DMS153 treated with DMSO at 0.1 percent for 48 hours (cell line): Measurements from ENCODE around the gene SH3GL1.

Source experiments
- DNase-seq: peaks from one replicate; lab custom pipeline; 2025; ENCODE audit not compliant: unreplicated experiment; lab: John Stamatoyannopoulos, UW

The SH3GL1 gene

DNA sequence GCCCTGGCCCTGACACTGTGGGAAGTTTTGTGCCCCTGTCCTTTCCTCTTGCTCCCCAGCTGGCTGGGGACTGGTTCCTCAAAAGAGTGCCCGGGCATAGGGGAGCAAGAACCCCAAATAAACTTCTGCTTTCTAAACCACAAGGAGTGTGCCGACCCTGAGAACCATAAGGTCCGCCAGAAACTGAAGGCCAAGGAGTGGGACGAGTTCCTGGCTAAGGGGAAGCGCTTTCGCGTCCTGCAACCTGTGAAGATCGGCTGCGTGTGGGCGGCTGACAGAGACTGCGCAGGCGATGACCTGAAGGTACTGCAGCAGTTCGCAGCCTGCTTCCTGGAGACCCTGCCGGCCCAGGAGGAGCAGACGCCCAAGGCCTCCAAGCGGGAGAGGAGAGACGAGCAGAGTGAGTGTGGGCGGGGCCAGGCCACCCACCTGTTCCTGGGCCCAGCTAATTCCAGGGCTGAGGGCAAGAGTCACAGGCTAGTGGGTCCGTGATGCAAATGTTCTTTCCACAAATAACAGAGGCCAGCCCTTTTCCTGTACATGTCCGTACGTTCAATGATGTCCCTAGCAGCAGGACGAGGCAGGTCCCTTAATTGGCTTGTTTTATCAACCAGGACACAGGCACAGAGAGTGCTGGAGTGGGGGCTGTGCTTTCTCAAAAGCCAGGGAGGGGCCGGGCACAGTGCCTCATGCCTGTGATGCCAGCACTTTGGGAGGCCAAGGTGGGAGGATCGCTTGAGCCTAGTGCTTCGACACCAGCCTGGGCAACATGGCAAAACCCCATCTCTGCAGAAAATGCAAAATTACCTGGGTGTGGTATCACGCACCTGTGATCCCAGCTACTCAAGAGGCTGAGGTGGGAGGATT is 31.7 kb upstream of the SH3GL1 start:
- DNase-seq, result no peak

- DNase-seq, result no peak
These were observed 30.9 kb upstream of the SH3GL1 start for GRCh38 chr19:4431296-4431695.

- no peak for DNase-seq
These were observed 30.4 kb upstream of the SH3GL1 start for GRCh38 chr19:4430760-4431159.

DNA sequence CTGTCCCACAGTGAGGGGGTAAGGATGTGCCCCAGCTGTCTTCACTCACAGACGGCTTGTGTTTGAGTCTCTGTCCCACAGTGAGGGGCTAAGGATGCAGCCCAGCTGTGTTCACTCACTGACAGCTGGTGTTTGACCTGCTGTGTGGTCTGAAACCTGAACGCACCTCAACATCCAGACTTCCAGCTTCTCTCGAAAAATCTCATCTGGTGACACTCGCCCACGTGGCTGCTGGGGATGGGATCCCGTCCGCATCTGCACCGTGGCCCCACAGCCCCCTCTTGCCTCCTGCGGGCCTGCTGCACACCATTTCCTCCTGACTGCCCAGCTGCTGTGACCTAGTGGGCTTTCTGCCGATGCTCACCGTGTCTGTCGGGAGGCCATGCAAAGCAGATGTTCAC is 29.4 kb upstream of the SH3GL1 start:
- no peak for DNase-seq

- no peak for DNase-seq
These were observed 28.9 kb upstream of the SH3GL1 start for GRCh38 chr19:4429256-4429655.

- DNase-seq, result no peak
These were observed 28.1 kb upstream of the SH3GL1 start for GRCh38 chr19:4428326-4428975.

- no peak for DNase-seq
These were observed 25.2 kb upstream of the SH3GL1 start for GRCh38 chr19:4425537-4425936.

DNA sequence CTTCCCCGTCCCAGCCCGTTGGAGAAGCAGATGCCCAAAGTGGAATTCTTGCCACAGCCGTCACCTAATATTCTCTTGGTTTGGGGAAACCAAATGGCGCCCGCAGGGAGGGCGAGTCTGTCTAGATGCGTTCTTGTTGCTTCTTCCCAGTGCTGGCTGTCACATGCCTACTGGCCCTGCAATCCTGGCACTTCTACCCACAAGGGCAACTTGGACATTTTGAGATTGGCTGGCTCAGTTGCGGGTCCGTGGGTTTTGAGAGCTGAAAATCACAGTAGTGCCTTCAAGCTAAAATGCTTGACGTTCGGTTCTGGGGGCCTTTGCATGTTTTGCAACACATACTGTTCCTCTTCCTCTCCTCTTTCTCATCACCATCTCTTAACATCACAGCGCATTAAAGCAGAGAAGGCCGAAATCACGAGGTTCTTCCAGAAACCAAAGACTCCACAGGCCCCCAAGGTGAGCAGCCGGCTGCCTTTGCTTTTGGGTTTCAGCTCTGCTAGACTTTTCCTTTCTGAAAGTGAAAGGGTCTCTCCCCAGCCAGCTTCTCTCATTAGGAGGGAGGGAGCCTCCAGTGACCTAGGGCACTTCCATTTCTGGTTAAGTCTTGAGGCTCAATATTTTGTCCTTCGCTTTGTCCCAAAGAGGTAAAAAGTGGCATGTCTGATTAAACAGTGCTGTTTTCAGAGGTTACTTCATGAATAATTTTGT is 23.2 kb upstream of the SH3GL1 start:
- DNase-seq, result no peak

DNA sequence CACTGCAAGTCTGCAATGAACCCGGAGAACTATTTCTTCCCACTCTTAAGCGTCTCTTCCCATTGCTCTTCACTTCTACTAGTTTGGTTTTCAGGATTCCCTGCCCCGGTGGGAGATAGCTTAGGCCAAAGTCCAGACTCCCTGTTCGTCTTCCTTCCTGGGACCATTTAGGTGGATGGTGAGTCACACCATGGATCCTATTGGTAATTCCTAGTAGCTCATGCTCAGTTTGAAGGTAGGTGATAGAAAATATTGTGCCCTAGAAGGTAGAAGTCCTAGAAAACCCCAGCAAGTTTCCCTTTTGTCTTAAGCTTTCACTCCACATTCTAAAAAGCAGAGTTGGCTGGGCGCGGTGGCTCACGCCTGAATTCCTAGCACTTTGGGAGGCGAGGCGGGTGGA is 15.9 kb upstream of the SH3GL1 start:
- no peak for DNase-seq

DNA sequence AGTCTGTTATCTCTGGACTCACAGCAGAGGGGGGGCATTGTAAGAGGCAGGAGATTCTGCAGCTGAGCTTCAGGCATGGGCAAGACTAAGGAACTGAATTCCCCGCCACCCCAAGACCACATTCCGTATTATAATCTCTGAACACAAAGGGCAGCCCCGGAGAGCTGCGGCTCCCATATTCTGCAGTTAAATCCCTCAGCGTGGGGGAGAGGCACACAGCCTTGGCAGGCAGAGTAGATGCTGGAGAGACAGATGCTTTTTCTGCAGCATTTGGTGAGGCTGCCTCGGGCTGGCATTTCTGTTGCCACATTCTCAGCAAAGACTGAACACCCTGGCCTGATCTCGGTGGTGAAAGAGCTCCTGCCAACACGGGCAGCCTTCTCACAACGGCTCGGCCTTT is 15.0 kb upstream of the SH3GL1 start:
- DNase-seq, result no peak

- no peak for DNase-seq
These were observed 14.5 kb upstream of the SH3GL1 start for GRCh38 chr19:4414800-4415321.

GRCh38 chr19:4414144-4414799 is 13.9 kb upstream of the SH3GL1 start:
- DNase-seq, result no peak

DNA sequence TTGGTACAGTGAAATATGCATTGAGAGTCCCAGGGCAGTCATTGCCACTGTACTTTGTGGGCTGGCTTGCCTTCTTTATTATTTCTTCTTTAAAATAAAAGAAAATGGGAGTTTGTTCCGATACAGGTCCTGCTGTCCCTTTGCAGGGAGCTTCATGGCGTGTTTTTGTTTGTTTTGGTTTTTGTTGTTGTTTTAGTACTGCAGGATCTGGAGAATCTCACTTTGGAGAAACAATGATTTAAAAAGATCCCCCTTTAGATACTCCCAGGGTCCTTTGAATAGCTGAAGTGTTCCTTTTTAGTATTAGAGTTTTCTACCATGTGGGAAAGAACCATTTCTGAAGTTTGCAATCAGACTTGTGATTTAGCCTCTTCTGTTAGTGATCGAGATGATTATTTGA is 13.2 kb upstream of the SH3GL1 start:
- no peak for DNase-seq

- no peak for DNase-seq
These were observed 9.0 kb upstream of the SH3GL1 start for GRCh38 chr19:4409123-4409933.

GRCh38 chr19:4406626-4407025 is 6.3 kb upstream of the SH3GL1 start:
- no peak for DNase-seq

- no peak for DNase-seq
These were observed 5.6 kb upstream of the SH3GL1 start for GRCh38 chr19:4405977-4406376.

GRCh38 chr19:4403005-4403761 is 2.8 kb upstream of the SH3GL1 start:
- no peak for DNase-seq

- DNase-seq, result peak; percentile 99
These were observed 2.0 kb upstream of the SH3GL1 start, which contains the start of gene CHAF1A for GRCh38 chr19:4402171-4403004. Gene CHAF1A, plus strand, starts transcription at chr19:4402640. Its CDS starts 123 bp downstream, at chr19:4402763.

GRCh38 chr19:4401769-4402170 is 1.4 kb upstream of the SH3GL1 start:
- no peak for DNase-seq
